Measurements from ENCODE around the gene XRCC4.

XRCC4 gene

DNA sequence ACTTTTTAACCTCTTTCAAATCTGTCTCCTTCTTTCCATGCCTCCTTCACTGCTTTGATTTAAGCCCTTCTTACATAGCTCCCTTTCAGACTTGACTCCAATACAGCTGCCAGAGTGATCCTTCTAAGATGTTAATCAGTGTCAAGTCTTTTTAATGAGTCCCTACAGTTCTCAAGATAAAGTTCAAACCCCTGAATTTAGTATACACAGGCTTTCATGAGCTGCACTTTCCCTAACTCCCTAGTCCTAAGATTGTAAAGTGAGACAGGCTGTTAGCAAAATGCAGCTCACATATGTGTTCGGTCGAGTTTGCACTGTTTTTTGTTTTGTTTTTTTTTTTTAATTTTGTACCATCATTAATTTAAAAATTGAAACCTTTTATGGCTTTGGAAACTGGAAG is 203.8 kb downstream of the XRCC4 start:
- DNase-seq, result no peak

DNA sequence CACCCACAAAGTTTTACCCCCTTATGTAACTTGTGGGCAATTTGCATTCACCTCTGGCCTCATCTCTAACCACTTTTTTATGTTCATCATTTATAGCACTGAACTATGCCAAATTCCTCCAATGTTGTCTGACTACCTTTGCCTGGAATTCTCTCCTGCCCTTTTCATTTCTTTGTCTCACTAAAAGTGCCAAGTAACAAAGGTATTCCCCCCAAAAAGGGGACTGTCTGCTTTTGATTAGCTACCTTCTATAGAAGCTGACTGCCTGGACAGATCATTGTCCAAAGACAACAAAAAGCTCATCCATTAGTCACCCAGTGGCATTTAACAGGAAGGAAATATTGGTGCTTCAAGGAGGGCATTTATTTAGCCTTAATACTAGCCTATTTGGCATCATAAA is 204.3 kb downstream of the XRCC4 start:
- no peak for DNase-seq

DNA sequence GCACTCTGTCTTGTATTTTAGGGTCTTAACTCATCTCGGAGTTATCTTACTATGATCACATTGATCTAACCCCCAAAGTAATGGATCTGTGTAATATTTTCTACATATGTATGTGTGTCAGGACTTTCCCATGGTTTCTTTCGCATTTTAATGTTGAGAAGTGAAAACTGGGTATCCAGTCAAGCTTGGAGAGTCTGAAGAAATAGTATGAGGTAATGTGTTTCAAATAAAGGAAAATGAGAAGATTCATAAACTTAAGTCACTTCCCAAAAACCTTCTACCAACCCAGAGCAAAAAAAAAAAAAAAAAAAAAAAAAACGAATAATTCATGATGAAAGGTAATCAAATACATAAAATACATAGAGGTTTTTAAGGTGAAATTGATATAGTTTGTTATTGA is 206.4 kb downstream of the XRCC4 start:
- no peak for DNase-seq

DNA sequence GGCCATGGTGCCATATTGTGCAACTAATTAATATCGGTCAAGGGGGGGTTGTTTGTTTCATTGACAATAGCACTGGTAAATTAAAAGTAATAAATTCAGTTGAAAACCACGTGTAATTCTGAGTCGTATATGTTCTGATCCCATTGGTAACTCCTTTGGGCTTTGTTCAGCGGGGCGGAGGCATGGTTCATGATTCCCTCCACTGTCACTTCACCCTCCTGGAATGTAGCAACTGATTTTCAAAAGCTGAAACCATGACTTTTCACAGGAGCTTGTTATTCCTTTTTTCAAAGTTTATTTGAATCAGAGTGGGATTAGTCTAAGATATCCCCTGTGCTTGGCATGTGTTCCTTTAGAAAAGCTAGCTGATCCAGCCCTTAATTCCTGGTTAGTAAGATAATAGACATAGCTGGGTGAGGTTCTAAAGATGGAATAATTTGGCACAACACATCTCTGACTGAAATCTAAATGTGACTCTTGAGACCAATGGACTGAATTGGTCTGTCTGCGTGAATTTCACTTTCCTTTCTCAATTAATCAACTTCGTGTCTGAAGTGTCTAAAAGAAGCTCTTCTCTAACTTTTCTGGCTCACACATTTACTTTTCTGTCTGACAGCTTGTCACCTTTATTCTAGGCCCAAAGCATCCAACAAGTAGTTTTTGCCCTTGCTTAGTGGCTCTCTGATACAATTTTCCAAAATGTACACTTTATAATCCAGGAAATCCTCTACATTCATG is 208.5 kb downstream of the XRCC4 start:
- no peak for DNase-seq

DNA sequence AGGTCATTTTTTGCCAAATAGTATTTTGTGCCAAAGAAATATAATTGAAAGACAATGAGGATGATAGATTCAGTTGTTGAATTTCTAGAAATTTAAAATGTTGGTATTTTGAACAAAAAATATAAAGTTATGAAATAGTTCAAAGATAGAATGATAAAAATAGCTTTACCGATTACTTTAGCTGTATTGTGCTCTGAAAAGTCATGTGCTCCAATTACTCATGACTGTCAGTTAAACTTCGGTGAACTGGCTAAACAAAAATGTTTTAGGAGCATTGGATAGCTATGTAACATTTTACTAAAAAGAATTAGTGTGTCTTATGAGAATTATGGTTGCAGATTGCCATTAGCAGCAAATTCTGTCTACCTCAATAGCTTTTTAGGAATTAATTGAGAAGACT is 216.9 kb downstream of the XRCC4 start:
- no peak for DNase-seq

DNA sequence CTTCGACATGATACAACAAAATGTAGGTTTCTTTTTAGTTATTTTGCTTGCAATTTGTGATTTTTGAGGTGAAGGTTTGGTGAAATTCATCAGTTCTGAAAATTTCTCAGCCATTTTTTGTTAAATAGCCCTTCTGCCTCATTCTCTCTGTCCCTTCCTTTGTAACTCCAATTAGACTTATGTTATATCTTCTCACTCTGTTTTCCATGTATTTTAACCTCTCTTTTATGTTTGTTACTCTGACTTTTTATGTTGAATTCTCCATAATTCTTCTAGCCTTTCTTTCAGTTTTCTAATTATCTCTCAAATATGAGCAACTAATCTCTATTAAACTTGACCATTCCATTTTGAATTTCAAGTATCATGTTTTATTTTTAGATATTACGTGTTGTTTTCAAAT is 222.0 kb downstream of the XRCC4 start:
- no peak for DNase-seq

DNA sequence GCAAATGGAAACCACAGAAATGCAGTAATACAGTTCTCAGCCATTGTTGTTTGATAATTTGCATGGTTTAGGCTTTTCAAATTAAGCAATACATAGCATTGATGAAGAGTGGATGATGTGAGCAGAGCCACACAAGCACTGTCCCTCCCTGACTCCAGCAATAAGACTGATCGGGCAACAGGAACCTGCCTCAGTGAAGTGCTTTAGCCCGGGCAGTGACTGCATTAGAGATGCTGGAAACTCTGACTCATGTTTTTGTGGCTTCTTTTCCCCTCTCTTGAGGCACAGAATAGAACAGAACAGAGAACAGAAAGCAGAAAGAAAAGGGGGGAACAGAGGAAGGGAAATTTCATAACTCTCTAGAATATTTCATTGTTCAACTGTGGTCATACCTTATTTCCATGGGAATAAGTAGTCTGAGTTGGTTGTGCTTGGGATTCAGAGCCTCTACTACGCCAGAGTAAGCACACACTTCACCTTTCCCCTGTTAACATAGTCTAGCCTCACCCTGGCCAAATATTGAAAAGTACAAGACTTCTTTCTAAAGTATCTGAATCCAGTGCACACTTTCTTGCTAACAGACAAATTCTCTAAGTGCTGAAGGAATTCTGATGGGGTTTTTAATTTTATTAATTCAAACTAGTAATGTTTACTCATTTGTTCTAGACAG is 229.4 kb downstream of the XRCC4 start:
- DNase-seq, result no peak

DNA sequence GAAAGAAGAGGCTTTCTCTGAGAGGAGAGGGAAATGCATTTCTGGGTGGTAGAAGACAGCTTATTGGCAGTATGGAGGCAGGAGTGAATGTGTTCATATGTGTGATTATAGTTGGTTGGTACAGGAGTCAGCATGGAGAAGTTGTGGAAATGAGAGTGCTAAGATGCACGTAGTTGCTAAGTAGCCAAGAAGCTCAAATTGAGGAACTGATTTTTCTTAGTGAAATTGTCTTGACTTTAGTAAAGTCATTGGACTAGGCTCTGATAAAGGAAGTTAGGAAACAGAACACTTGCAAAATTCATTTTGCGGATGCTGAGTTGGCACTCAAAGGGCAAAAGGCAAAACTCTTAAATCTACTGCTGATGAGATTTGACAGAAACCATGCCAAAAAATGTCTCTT is 235.3 kb downstream of the XRCC4 start:
- no peak for DNase-seq

DNA sequence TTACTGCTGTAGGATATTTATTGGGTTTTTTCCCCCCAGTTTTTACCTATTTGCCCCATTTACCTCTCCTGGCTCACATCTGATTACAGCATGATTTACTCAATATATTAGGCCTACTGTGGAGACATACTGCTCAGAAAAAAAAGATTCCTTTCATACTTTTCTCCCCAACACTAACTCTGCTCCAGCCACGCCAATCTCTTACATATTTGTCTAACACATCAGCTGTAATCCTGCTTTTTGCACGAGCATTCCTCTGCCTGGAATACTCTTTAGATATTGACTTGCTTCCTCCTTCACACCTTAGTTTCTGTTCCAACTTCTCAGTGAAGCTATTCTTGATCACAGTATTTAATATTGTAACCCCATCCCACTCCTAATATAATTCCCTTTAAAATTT is 236.1 kb downstream of the XRCC4 start:
- DNase-seq, result no peak

DNA sequence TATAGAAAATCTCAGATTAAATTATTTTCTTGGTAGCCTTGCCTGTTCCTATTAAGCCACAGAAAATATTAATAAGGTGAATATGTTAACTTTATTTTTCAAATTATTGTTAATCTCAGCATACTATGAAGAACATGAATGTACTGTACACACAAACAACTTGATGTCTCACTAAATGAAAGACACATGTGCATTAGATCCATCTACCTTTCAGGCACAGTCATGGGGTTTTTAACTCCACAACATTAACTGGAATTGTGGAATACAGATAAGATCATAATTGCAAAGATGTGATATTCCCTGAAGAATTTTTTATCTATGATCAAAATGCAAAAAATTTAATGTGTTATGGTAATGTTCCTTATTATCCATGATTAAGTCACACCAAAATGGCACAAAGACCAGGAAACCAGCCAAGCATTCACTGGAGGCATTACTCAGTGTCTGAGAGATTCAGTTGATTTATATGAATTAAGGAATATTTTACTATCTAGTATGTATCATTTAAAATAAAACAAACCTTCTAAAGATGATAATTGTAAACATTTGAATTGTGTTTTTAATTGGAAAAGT is 244.2 kb downstream of the XRCC4 start:
- DNase-seq, result no peak

DNA sequence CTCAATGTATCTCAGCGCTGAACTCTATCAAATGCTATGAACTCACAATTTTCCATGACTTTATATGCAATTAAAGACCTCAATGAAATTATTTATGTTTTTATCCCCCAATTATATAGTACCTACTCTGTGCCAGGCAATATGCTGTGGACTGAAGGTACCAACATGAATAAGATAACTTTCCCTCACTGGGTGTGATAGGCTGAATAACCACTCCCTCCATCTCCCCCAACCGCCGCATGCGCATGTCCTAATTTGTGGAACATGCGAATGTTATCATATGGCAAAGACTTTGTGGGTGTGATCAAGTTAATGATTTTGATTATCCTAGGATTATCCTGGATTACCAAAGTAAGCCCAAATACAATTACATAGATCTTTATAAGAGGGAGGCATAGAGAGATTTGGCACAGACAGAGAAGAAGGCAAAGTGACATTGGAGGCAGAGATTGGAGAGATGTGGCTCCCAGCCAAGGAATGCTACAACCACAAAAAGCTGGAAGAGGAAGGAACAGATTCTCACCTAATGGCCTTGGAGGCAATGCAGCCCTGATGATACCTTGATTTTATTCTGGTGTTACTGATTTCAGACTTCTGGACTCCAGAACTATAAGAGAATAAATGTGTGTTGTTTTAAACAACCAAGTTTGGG is 245.1 kb downstream of the XRCC4 start:
- DNase-seq, result no peak

DNA sequence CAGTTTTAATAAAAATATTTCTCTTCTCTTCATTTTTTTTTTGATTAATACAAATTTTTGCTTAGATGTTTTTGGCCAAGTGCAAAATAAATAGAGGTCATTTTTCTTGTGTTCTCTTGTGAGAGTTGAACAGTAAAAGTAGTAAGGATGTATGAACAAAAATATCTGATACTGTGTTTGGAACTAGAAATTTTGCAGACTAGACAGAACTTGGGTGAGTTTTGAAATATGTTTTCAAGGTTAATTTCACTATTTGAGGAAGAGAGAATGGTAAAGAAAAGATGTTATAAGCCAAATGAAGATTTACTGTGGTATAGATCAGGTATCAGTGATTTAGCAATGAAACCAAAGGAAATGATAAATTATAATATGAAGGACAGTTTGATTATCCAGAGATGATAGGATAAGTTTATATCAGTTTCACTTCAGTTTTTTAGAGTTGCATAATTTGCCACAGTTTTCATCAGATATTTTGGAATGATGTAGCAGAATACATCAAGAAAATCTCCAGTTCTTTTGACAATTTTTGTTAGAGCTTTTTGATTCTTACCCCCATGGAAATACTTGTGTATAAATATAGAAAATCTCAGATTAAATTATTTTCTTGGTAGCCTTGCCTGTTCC is 246.3 kb downstream of the XRCC4 start:
- no peak for DNase-seq

DNA sequence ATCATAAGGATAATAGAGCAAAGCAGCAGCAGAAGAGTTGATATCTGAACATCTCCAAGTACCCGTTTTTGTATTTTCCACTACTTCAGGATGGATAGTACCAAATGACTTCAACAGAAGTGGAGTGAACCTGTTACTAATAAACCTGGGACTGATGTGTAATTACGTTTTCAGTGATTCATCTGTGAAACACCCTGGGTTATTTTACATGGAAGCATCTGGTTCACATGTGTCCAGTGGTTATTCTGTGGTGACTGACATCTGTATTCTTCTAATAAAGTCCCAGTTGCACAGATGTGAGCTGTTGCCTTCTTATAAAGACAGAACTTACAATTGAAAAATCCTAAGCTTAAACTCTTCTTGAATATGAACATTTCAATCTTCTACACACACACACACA is 254.5 kb downstream of the XRCC4 start:
- no peak for DNase-seq

DNA sequence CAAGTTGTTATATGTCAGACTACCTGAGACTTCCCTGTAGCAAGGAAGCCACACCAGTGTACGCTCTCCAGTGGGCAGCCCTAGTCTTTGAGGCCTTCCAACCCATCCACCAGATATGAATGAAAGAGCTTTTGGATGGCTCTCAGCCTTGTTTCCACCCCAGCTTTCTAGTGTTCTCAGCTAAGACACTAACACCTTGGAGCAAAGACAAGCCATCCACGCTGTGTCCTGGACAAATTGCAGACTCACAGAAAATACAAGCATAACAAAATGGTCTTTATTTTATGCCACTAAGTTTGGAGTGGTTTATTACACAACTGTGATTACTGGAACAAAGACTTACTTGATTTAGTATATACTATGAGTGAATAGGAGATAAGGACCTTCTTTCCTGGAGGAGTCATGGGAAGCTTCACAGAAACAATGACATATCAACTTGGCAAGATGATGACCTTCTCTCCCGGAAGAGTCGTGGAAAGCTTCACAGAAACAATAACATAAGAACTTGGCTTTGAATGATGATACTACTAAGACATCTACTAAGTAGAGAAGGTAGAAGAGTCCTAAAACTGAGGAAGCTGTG is 260.2 kb downstream of the XRCC4 start:
- no peak for DNase-seq

DNA sequence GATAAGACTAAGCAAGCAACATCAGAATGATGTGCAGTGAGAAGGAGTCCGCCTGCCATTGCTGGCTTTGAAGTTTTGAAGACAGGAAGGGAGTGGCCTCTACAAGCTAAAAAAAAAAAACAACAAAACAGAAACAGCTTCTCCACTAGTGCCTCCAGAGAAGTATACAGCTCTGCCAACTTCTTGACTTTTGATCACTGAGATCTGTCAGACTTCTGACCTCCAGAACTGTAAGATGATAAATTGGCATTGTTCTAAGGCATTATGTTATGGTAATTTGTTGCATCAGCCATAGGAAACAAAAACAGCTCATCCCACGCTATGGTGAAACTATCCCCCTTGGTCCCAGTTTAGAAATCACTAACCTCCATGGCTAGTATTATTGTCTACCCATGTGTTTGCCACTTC is 263.2 kb downstream of the XRCC4 start:
- DNase-seq, result no peak

DNA sequence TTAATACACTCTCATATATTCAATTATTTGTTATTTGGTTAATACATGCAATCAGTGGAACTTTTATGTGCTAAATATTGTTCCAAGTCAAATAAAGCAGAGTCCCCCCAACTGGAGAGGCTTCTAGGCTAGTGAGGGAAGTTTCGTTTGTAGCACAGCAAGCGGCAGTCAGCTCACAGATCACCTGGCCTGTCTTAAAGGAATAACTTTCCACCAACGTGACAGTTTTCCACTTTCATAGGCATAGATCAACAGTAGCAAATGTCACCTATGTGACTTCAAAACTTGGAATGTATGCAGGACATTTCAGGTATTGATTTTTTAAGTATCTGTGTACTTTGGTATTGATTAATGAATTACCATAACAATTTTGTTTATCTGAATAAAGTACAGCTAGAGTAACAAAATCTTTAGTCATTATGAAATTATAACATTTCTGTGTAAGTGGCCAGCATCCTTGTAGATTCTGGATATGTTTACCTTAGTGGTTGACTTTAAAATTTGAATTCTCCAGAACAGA is 264.5 kb downstream of the XRCC4 start:
- DNase-seq, result no peak

DNA sequence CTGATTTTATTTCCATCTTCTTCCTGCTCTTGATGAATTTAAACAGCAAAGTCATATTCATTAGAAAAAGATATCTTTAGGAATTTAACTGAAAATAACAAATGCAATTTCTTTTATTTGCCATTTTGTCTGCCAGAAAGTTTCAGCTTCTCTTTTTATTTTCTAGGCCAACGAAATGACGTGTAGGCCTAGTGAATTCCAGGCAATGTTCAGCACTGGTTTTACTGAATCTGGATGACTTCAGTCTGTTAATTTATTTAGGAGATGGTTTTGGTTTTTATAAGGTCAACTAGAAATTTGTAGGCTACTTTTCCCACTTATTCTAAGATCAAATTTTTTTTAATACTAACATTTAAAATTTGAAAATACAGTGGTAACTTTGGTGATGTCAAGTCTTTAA is 265.1 kb downstream of the XRCC4 start:
- no peak for DNase-seq

DNA sequence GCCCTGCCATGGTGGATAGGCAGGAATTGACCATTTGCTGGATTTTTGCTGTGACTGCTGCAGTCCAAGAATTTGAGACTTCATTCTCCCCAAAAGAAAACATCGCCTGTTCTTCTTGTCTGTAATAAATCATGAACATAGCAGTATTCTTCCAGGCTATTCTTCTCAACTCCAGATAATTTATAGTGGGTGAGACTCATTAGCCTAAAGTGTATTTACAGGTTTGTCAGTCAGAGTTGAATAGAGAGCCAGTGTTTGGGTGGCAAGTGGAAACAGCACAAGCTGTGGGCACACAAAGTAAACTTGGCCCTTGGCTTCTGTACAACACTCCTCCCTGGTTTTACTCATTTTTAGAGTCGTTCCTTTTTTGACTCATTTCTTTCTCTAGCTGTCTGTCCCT is 266.0 kb downstream of the XRCC4 start:
- DNase-seq, result no peak

DNA sequence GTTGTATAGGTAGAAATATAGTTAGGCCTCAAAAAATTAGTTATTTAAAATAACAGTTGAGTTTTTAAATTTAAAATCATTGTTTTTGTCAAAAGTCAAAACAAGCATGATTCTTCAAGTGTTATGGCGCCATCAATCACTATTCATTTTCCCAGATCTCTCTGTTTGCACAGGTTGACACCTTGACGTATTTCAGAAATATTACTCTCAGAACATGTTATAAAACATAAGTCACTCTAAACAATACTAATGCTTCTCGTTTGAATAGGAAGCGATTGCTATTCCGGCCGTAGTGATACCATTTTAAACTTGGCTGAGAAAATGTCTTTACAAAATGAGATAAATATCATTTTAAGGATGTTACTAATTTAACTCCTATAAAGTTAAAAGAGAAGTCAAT is 268.1 kb downstream of the XRCC4 start:
- no peak for DNase-seq

DNA sequence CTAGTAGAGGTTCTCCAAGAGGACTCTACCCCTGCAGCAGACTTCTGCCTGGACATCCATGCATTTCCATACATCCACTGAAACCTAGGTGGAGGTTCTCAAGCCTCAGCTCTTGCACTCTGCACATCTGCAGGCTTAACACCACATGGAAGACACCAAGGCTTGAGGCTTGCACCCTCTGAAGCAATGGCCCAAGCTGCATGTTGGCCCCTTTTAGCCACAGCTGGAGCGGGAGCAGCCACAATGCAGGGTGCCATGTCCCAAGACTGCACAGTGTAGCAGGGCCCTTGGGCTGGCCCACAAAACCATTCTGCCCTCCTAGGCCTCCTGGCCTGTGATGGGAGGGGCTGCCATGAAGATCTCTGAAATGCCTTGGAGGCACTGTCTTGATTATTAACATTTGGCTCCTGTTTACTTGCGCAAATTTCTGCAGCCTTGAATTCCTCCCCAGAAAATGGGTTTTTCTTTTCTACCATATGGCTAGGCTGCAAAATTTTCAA is 271.0 kb downstream of the XRCC4 start:
- no peak for DNase-seq

DNA sequence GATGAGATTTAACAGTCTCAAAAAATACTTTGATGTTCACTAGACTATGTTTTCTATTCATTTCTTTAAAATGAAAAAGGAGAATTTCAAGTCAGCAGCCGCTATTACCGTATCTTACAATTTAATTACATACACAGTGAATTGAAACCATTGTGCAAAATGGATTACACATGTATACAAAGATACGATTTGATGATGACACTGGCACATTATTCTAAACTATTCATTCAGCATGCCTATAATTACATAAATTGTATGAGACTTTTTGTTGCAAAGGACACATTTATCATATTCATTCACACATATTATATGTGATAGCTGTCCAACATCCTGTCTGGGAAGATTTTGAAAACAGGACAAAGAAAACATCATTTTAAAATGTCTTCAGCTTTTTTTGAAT is 275.9 kb downstream of the XRCC4 start:
- DNase-seq, result no peak

DNA sequence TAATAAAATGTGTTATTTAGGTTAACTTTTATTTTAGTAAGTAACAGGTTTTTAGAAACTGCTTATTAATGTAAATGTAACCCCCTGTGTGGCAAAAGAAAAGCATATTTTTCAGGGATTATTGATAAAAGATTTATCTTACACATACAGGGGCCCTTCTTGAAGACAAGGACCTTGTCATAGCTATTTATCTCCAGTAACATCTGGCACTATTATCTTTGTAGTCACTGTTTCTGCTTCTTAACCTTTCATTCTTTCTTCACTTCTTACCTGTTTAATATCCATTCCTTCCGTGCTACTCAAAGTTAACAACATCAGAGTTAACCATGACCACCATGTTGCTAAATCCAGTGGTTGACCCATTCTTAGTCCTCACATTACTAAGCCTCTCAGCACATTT is 276.4 kb downstream of the XRCC4 start:
- DNase-seq, result no peak

DNA sequence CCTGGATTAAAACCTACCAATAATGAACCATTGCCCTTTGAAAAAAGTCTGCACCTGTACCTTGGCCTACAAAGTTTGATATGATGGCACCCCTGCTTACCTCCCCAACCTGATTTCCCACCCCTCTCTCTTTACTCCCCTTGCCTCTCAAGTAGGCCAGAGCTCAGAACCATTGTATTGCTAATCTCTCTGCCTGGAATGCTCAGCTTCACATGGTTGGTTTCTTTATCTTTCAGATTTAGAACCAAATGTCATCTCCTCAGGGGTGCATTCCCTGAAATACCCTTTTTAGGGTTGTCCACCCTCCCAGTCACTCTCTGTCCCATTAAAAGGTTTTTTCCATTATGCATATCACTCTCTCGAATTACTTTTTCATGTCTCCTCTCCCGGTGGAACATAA is 277.6 kb downstream of the XRCC4 start:
- no peak for DNase-seq
